Suprapubic skin (tissue), 4 donors: Measurements from ENCODE around the gene PTPRN2.

Source experiments
- CTCF ChIP-seq, 2 donors: fragments of 200-600 bp in 1 of 2; fragments of 450-650 bp in 1 of 2; sonication (generic) in 1 of 2; IDR thresholded peaks; one replicate each; pipeline ENCODE4 v1.5.1; 2016 to 2019; ENCODE audit warnings: antibody characterized with exemption in 2 of 2, mild to moderate bottlenecking in 1 of 2, moderate library complexity in 1 of 2
- EP300 ChIP-seq: sonication (generic); formaldehyde crosslinking; IDR thresholded peaks from one replicate; pipeline ENCODE4 v1.6.1; 2017; ENCODE audit warnings: antibody characterized with exemption
- POLR2A ChIP-seq, 2 donors: fragments of 450-650 bp; IDR thresholded peaks; one replicate each; pipeline ENCODE4 v1.6.1; 2017; ENCODE audit warnings: antibody characterized with exemption in 2 of 2, mild to moderate bottlenecking in 2 of 2, moderate library complexity in 2 of 2
- POLR2AphosphoS5 ChIP-seq, 3 donors: sonication (generic); formaldehyde crosslinking; IDR thresholded peaks; one replicate each; pipeline ENCODE4 v1.6.1; 2017; ENCODE audit warnings: antibody characterized with exemption in 3 of 3

DNA sequence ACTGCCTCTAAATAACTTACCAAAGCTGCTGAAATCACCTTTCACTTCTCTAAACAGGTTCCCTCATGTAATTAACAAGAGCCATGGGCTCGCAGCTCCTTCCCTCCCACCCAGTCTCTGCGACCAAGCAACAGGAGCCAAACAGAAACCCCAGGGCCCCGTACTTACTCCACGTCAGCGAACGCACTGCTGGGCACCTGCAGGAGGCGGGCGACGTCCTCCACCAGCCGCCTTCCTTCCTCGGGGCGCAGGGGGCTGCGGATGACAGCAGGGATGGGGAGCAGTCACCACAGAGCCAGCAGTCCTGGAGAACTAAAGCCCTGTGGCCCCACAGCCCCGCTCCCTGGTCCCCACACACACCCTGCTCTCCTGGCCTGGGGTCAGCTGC is 477.0 kb downstream of the PTPRN2 start:
- TF ChIP-seq POLR2A (IDR thresholded peaks at IDR 0.05): no peak
- TF ChIP-seq CTCF (IDR thresholded peaks at IDR 0.05): no peak
- TF ChIP-seq EP300: no peak
- no peak for TF ChIP-seq POLR2AphosphoS5 (IDR thresholded peaks at IDR 0.05)
